GM18517 (cell line): Measurements from ENCODE around the gene USP38.
"Not testable (repeated sequence)": the region's sequence is repeated elsewhere in the genome, so short reads cannot be mapped to it uniquely, and the experiment has no call there.

ENCODE experiments used
- ATAC-seq: cut with Tn5 transposase; IDR thresholded peaks from one replicate; pipeline ENCODE4 v1.9.1; 2021; ENCODE audit warnings: mild to moderate bottlenecking, moderate library complexity; ENCODE audit not compliant: unreplicated experiment

Gene USP38

GRCh38 chr4:143207555-143207954, 22.8 kb downstream of the USP38 start:
- no peak for ATAC-seq

GRCh38 chr4:143212566-143212965, 27.8 kb downstream of the USP38 start:
- no peak for ATAC-seq

DNA sequence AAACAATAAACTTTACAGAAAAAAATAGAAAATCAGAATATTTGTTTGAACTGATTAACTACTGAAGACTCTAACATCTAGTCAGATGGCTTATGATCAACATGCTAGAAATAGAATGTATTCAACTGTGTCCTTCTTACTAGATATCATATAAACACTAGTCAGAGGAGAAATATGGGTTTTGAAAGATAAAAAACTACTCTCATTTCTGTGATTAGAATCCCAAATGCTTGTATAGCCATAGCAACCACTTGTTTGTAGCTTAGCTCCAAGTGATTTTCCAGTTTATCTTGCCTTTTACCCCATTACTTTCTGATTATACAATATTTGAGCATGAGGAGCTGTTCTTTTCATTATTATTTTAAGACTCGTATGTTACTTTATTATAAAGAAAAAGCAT, 31.2 kb downstream of the USP38 start:
- ATAC-seq = no peak

DNA sequence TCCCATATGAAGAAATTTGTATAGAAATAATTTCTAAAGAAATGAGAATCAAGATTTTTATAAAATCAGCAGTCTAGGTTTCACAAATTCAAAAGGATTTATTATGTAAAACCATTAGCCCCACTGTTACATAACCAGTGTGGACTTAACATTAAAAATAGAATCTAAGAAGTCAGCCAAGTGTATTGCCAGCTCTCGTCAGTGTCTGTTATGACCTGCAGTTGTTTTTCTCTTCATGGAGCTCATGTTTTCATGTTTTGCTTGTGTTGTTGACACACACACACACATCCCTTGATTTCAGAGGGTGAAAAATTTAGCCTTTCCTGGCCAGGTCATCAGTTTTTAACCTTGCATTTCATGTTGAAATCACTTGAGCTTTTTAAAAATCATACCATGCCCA, 39.5 kb downstream of the USP38 start:
- ATAC-seq = no peak

DNA sequence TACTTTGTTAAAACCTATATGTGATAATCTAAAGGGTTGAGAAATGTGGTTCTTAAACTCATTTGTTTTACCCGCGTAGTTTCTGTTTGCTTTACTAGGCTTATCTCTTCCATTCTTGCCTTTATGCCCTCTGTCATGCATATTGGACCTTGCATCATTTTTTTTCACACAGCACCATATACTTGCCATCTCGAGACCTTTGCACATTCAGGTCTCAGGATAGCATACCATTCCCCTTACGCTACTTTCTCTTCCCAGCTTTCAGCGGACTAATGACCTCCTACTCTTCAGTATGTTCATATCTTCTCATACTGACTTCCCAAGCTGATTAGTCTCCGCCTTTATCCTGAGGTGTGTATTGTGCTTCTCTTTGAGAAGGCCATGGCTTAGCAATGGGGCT, 40.5 kb downstream of the USP38 start:
- no peak for ATAC-seq

DNA sequence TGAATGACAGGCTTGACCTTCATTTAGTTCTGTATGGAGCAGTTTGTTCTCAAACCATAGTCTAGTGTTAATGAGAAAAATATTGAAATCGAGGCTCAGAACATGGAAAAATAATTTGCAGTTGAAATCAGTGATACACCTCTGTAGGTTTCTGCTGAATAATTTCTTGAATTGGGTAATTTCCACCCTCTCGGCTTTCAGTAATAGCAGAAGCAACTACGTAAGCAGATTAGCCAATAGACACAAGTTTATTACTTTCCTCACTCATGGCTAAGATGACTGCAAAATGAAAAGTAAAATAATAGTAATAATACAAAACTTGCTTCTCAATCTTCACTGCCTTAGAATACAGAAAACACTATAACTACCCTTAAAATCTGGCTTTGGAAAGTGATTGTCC, 46.0 kb downstream of the USP38 start:
- ATAC-seq = no peak

DNA sequence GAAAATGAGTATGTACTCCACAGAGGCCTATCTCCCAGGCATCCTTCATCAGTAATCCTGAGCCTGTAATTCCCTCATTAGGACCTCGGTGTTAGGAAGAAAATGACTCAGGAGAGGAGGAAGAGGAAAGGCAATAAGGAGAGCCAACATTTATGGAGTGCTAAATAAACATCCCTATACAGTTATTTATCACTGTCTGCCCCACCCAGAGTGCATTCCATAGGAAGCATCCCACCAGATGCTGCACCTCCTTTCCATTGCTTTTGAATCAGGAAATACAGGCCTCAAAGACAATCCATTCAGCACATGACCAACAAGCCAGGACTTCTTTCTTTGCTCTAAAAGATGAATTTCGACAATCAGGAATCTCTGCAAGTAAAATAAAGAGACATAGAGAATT, 47.6 kb downstream of the USP38 start:
- ATAC-seq = no peak

GRCh38 chr4:143234153-143234552, 49.4 kb downstream of the USP38 start:
- ATAC-seq = no peak

DNA sequence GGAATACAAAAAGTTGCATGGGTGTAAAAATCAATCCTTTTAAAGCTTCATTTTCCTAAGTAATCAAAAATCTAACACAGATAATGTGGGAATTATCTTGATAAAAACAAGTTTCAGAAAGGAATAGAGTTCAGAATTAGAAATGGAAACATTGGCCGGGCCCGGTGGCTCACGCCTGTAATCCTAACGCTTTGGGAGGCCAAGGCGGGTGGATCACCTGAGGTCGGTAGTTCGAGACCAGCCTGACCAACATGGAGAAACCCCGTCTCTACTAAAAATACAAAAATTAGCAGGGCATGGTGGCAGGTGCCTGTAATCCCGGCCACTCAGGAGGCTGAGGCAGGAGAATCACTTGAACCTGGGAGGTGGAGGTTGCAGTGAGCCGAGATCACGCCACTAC, 52.5 kb downstream of the USP38 start:
- not testable (repeated sequence) for ATAC-seq

GRCh38 chr4:143240939-143241679, 56.4 kb downstream of the USP38 start:
- no peak for ATAC-seq

- no peak for ATAC-seq
Observed at GRCh38 chr4:143241892-143242291, 57.2 kb downstream of the USP38 start.

GRCh38 chr4:143243041-143243440, 58.3 kb downstream of the USP38 start:
- ATAC-seq = no peak

DNA sequence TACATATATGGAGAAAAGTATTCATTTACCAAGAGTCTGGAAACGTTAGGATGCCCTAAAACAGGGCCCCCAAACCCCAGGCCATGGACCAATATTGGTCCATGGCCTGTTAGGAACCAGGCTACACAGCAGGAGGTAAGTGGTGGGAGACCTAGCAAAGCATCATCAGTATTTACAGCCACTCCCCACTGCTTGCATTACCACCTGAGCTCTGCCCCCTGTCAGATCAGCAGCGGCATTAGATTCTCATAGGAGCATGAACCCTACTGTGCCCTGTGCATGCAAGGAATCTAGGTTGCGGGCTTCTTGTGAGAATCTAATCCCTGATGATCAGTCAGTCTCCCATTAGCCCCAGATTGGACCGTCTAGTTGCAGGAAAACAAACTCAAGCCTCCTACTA, 62.3 kb downstream of the USP38 start:
- ATAC-seq = no peak

DNA sequence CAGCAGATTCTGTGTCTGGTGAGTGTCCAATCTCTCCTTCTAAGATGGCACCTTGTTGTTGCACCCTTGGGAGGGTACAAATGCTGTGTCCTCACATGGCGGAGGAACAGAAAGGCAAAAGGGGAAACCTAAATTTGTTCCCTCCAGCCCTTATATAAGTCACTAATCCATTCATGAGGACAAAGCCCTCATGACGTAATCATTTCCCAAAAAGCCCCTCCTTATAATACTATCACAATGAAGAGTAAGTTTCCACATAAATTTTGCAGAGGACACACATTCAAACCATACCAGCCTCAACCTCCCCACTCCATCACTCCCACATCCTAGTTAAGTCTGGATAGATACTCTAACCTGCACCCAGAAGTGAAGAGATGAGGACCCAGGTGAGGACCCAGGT, 63.1 kb downstream of the USP38 start:
- ATAC-seq = no peak

DNA sequence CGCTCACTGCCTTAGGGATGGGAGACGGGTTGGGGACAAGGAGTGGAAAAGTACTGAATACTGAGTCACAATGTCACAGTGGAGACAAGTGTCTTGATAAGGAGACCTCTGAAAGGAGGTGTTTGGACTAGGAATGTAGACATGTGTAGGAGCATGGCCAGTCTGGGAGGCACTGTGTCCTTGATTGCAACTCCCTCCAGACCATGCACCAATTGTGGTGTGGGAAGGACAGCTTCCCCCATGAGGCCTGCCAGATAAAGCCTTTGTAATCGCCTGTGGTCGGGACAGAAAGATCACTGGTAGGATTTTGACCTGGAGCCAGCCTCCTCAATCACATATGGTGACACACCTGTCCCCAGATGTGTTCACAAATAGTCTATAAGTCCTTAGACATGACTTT, 64.1 kb downstream of the USP38 start:
- no peak for ATAC-seq

DNA sequence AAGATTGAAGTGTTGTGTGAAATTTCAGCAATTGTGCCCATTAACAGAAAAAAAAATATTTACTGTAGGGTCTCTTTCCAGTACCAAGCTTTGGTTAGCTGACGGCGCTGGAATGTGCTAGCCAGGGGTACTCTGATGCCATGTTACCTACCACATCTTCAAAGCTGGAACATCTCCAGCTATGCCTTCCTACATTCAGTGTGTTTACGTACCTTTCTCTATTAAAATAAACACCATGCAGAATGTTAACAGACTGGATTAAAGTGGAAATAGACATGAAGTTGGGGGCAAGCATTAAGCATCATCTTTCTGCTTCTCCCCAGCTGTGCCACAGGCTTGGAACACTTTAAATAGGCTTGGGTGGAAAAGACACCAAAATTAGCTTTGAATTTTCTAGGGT, 65.9 kb downstream of the USP38 start:
- no peak for ATAC-seq

- ATAC-seq = no peak
Observed at GRCh38 chr4:143251348-143251747, 66.6 kb downstream of the USP38 start.

- ATAC-seq = no peak
Observed at GRCh38 chr4:143251779-143252178, 67.1 kb downstream of the USP38 start.

GRCh38 chr4:143252478-143252877, 67.8 kb downstream of the USP38 start:
- ATAC-seq = no peak

GRCh38 chr4:143253166-143253565, 68.4 kb downstream of the USP38 start:
- no peak for ATAC-seq

DNA sequence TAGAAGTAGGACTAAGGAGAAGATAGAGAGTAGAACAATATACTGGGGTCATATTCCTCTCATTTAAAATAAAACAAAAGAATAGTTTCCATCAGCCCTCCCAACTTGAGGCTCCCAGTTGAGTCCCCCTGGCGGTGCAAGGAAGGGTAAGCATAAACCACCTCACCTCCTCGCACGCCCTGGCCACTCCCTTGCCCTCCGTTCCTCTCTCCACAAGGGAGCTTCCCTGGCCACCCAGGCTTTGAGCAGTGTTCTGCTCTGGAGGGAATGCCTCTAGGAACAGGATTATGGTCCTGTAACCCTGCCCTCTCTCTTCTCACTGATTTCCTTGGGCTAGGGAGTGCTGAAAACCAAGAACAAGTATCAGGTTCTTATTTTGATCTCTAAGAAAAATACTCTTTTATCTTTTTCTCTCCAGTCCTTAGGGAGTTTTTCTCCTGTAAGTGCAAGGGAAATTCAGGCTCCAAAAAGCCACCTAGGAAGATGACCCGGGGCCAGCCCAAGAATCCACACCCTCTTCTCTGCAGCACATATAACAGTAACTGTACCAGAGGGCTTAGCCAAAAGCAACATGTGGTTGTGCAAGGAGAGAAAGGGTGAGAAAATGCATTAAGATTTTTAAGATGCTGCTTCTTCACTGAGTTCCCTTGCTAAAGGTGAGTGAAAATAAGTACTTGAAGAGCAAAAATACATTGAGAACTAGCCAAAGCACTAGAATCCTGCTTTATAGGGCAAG, 69.9 kb downstream of the USP38 start:
- no peak for ATAC-seq

GRCh38 chr4:143256456-143256855, 71.7 kb downstream of the USP38 start:
- ATAC-seq = no peak

- ATAC-seq = no peak
Observed at GRCh38 chr4:143257356-143257755, 72.6 kb downstream of the USP38 start.
